CD8-positive, alpha-beta memory T cell (primary cell): ENCODE measurements around the gene RASAL2. TPM values are rescaled to one million over a fixed set of nuclear protein-coding genes. Genes with fewer than 3 reads are reported as not detected.
"Not testable (repeated sequence)": the region's sequence is repeated elsewhere in the genome, so short reads cannot be mapped to it uniquely, and the experiment has no call there.

ENCODE experiments used
- CTCF ChIA-PET: fragments of 350-600 bp; sonication (Branson Sonifier 250); formaldehyde crosslinking; loops from one replicate; lab custom pipeline; 2021; ENCODE audit warnings: antibody characterized with exemption; lab: Charles Lee
- POLR2A ChIA-PET: fragments of 350-600 bp; sonication (Branson Sonifier 250); formaldehyde crosslinking; loops from one replicate; lab custom pipeline; 2021; ENCODE audit warnings: antibody characterized with exemption; lab: Charles Lee
- DNase-seq, 5 donors: peaks; one replicate each; pipeline versions ENCODE4 v3.0.0 to v3.0.0-alpha.2; 2020 to 2022; ENCODE audit warnings: mixed read lengths in 1 of 5
- H3K27ac ChIP-seq: one replicate; pipeline ENCODE4 v1.7.0; 2013; ENCODE audit warnings: low read depth, mild to moderate bottlenecking, low read length, moderate library complexity
- H3K27me3 ChIP-seq: 2 replicates; pipeline ENCODE4 v1.7.0; 2013; ENCODE audit warnings: low read length, mild to moderate bottlenecking; ENCODE audit not compliant: insufficient read depth, poor library complexity, severe bottlenecking
- H3K36me3 ChIP-seq: 2 replicates; pipeline ENCODE4 v1.7.0; 2013; ENCODE audit warnings: mild to moderate bottlenecking, low read length, moderate library complexity; ENCODE audit not compliant: insufficient read depth
- H3K4me1 ChIP-seq: 2 replicates; pipeline ENCODE4 v1.7.0; 2013; ENCODE audit warnings: mild to moderate bottlenecking, low read length, moderate library complexity; ENCODE audit not compliant: insufficient read depth
- H3K4me3 ChIP-seq: 2 replicates; pipeline ENCODE4 v1.7.0; 2013; ENCODE audit warnings: mild to moderate bottlenecking, low read length
- H3K9me3 ChIP-seq: 2 replicates; pipeline ENCODE4 v1.7.0; 2013; ENCODE audit warnings: mild to moderate bottlenecking, low read length
- H3K27ac Mint-ChIP-seq, 8 donors: one replicate each; pipeline ENCODE4 v1.8.0; 2020 to 2021; ENCODE audit warnings: mixed read lengths in 8 of 8, mild to moderate bottlenecking in 6 of 8, inconsistent platforms in 3 of 8, moderate library complexity in 3 of 8
- H3K27me3 Mint-ChIP-seq, 2 donors: one replicate each; pipeline ENCODE4 v1.8.0; 2020 to 2021; ENCODE audit warnings: mixed read lengths in 2 of 2, mild to moderate bottlenecking in 1 of 2, moderate library complexity in 1 of 2
- H3K36me3 Mint-ChIP-seq, 3 donors: one replicate each; pipeline ENCODE4 v1.8.0; 2020 to 2021; ENCODE audit warnings: mixed read lengths in 3 of 3, inconsistent platforms in 1 of 3, mild to moderate bottlenecking in 1 of 3
- H3K4me1 Mint-ChIP-seq, 3 donors: one replicate each; pipeline ENCODE4 v1.8.0; 2020 to 2021; ENCODE audit warnings: mixed read lengths in 3 of 3, inconsistent platforms in 1 of 3, mild to moderate bottlenecking in 1 of 3
- H3K4me3 Mint-ChIP-seq, 7 donors: one replicate each; pipeline ENCODE4 v1.8.0; 2020 to 2021; ENCODE audit warnings: mixed read lengths in 7 of 7, mild to moderate bottlenecking in 6 of 7, moderate library complexity in 4 of 7, inconsistent platforms in 2 of 7
- H3K9me3 Mint-ChIP-seq, 5 donors: one replicate each; pipeline ENCODE4 v1.8.0; 2020 to 2022; ENCODE audit warnings: mixed read lengths in 5 of 5, mild to moderate bottlenecking in 3 of 5, moderate library complexity in 2 of 5, inconsistent platforms in 1 of 5
- polyA plus RNA-seq: library from polyadenylated mRNA; unstranded; fragments of 300-500 nt; fragmentation: Illumina TruSeq; gene quantifications from one replicate; pipeline ENCODE4 v1.2.3, GENCODE V29; 2021
- total RNA-seq, 2 experiments: library from RNA; stranded (reverse); gene quantifications; one replicate each; pipeline ENCODE4 v1.2.3, GENCODE V29; 2021

Gene RASAL2
- total and polyA plus RNA-seq, 3 experiments from 2014 or later = 0.04 to 0.07 TPM; not detected in 1

- no peaks in the 10 kb centered on the region for H3K4me1 ChIP-seq
- no peaks in the 10 kb centered on the region for H3K36me3 ChIP-seq
- DNase-seq = no peak
- CTCF ChIA-PET = no interaction called here
- no peak overlapping the region for H3K4me3 ChIP-seq
- H3K9me3 ChIP-seq = no peaks in the 10 kb centered on the region
- no peaks in the 10 kb centered on the region for H3K27me3 ChIP-seq
- H3K27ac Mint-ChIP-seq = no peak overlapping the region
- H3K27me3 Mint-ChIP-seq = no peaks in the 10 kb centered on the region
- no peak overlapping the region for H3K4me3 Mint-ChIP-seq
- H3K4me1 Mint-ChIP-seq = no peaks in the 10 kb centered on the region
- peaks cover 0 to 8% (median 0%) of the 10 kb centered on the region in 5 donors for H3K9me3 Mint-ChIP-seq
- H3K36me3 Mint-ChIP-seq = no peaks in the 10 kb centered on the region
- POLR2A ChIA-PET = no interaction called here
- no peak overlapping the region for H3K27ac ChIP-seq
Measured at GRCh38 chr1:178109348-178110143, 15.6 kb downstream of the RASAL2 start.

DNA sequence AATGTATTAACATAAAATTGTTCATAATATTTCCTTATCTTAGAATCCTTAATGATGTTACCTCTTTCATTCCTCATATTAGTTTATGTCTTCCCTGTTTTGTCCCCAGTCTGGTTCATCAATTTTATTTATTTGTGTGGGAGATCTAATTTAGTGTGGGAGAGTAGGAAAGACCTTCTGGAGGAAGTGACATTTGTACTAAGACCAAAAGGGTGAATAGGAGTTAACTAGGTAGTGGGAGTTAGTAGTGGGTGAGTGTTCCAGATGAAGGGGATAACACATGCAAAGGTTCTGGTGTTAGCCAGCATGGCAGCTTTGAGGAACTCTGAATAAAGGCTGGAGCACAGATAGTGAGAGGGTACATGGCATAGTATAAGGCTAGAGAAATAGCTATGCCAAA, 21.4 kb downstream of the RASAL2 start:
- H3K4me3 ChIP-seq = no peak overlapping the region
- Mint-ChIP-seq H3K9me3 (peaks cover 0 to 5% (median 3%) of the 10 kb centered on the region in 5 donors), H3K4me3 (no peak overlapping the region), H3K27ac (no peak overlapping the region), H3K27me3 (no peaks in the 10 kb centered on the region), H3K36me3 (no peaks in the 10 kb centered on the region), H3K4me1 (no peaks in the 10 kb centered on the region)
- no peak for DNase-seq
- H3K4me1 ChIP-seq = no peaks in the 10 kb centered on the region
- H3K36me3 ChIP-seq = no peaks in the 10 kb centered on the region
- H3K27ac ChIP-seq = no peak overlapping the region
- ChIA-PET CTCF (no interaction called here), POLR2A (no interaction called here)
- H3K9me3 ChIP-seq = no peaks in the 10 kb centered on the region
- H3K27me3 ChIP-seq = no peaks in the 10 kb centered on the region

DNA sequence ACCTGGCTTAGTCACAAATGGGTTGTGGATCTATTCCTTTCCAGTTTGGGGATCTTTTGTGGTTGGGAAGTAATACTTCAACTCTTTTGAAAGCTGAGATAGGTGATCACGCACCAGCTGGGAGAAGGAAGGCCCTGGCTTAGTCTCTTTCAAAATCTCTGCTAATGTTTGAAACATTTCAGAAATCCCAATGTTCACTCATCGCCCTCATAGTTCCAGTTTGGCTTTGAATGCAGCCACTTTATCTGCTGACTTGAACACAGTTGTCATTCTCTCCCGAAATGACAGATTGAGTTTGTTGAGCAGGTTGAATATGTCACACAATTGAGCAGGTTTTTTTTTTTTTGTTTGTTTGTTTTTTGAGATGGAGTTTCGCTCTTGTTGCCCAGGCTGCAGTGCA, 24.6 kb downstream of the RASAL2 start:
- Histone ChIP-seq H3K4me3 (no peak overlapping the region), H3K9me3 (no peaks in the 10 kb centered on the region), H3K27me3 (no peaks in the 10 kb centered on the region), H3K27ac (no peak overlapping the region), H3K4me1 (no peaks in the 10 kb centered on the region), H3K36me3 (no peaks in the 10 kb centered on the region)
- Mint-ChIP-seq H3K9me3 (peaks cover 0 to 9% (median 5%) of the 10 kb centered on the region in 5 donors), H3K4me3 (no peak overlapping the region), H3K4me1 (no peaks in the 10 kb centered on the region), H3K27me3 (no peaks in the 10 kb centered on the region), H3K36me3 (no peaks in the 10 kb centered on the region), H3K27ac (no peak overlapping the region)
- ChIA-PET POLR2A (no interaction called here), CTCF (no interaction called here)
- no peak for DNase-seq

DNA sequence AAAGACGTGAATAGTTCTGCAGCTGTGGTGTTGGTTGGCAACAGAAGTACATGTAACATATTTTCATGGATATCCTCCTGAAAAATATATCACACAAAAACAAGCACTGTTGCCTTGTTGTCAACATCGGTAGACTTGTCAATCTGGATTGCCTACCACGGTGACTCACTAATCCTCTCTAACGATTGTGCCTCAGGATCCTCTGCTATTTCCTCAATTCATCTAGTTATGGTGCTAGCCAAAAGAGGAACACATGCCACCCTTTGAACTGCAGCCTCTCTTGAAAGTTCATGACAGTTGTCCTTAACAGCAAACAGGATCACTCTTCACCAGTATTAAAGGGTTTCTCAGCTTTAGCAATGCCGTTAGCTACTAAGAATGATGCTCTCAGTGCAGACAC, 25.7 kb downstream of the RASAL2 start:
- no peak overlapping the region for H3K27ac ChIP-seq
- no peak overlapping the region for H3K27ac Mint-ChIP-seq
- no peak overlapping the region for H3K4me3 ChIP-seq
- H3K36me3 ChIP-seq = no peaks in the 10 kb centered on the region
- no peaks in the 10 kb centered on the region for H3K9me3 ChIP-seq
- no peak for DNase-seq
- H3K27me3 Mint-ChIP-seq = no peaks in the 10 kb centered on the region
- no peak overlapping the region for H3K4me3 Mint-ChIP-seq
- no peaks in the 10 kb centered on the region for H3K36me3 Mint-ChIP-seq
- H3K9me3 Mint-ChIP-seq = peaks cover 0 to 9% (median 5%) of the 10 kb centered on the region in 5 donors
- no peaks in the 10 kb centered on the region for H3K4me1 Mint-ChIP-seq
- CTCF ChIA-PET = no interaction called here
- no peaks in the 10 kb centered on the region for H3K27me3 ChIP-seq
- H3K4me1 ChIP-seq = no peaks in the 10 kb centered on the region
- POLR2A ChIA-PET = no interaction called here

- H3K4me1 Mint-ChIP-seq = no peaks in the 10 kb centered on the region
- POLR2A ChIA-PET = no interaction called here
- no peak overlapping the region for H3K4me3 ChIP-seq
- H3K4me1 ChIP-seq = no peaks in the 10 kb centered on the region
- no peak for DNase-seq
- no peak overlapping the region for H3K4me3 Mint-ChIP-seq
- H3K9me3 ChIP-seq = no peaks in the 10 kb centered on the region
- H3K36me3 ChIP-seq = no peaks in the 10 kb centered on the region
- H3K27ac ChIP-seq = no peak overlapping the region
- no peaks in the 10 kb centered on the region for H3K36me3 Mint-ChIP-seq
- no peak overlapping the region for H3K27ac Mint-ChIP-seq
- H3K9me3 Mint-ChIP-seq = peaks cover 0 to 8% (median 5%) of the 10 kb centered on the region in 5 donors
- no peaks in the 10 kb centered on the region for H3K27me3 ChIP-seq
- CTCF ChIA-PET = no interaction called here
- H3K27me3 Mint-ChIP-seq = no peaks in the 10 kb centered on the region
Measured at GRCh38 chr1:178120088-178120487, 26.2 kb downstream of the RASAL2 start.

GRCh38 chr1:178120520-178121052, 26.7 kb downstream of the RASAL2 start:
- H3K9me3 ChIP-seq, H3K4me3 Mint-ChIP-seq, H3K36me3 Mint-ChIP-seq, H3K27ac Mint-ChIP-seq, H3K27me3 Mint-ChIP-seq, H3K9me3 Mint-ChIP-seq, DNase-seq, CTCF ChIA-PET, POLR2A ChIA-PET, H3K4me1 Mint-ChIP-seq, H3K4me1 ChIP-seq, H3K27me3 ChIP-seq, H3K36me3 ChIP-seq, H3K4me3 ChIP-seq, H3K27ac ChIP-seq: not testable (repeated sequence)

- H3K4me3 Mint-ChIP-seq = no peak overlapping the region
- no peak for DNase-seq
- H3K27me3 ChIP-seq = no peaks in the 10 kb centered on the region
- H3K9me3 ChIP-seq = no peaks in the 10 kb centered on the region
- no peak overlapping the region for H3K27ac ChIP-seq
- H3K27ac Mint-ChIP-seq = no peak overlapping the region
- peaks cover 0 to 6% (median 5%) of the 10 kb centered on the region in 5 donors for H3K9me3 Mint-ChIP-seq
- H3K4me1 Mint-ChIP-seq = no peaks in the 10 kb centered on the region
- H3K4me1 ChIP-seq = no peaks in the 10 kb centered on the region
- ChIA-PET POLR2A (no interaction called here), CTCF (no interaction called here)
- H3K36me3 Mint-ChIP-seq = no peaks in the 10 kb centered on the region
- no peaks in the 10 kb centered on the region for H3K36me3 ChIP-seq
- H3K27me3 Mint-ChIP-seq = no peaks in the 10 kb centered on the region
- H3K4me3 ChIP-seq = no peak overlapping the region
Measured at GRCh38 chr1:178121883-178122282, 28.0 kb downstream of the RASAL2 start.

DNA sequence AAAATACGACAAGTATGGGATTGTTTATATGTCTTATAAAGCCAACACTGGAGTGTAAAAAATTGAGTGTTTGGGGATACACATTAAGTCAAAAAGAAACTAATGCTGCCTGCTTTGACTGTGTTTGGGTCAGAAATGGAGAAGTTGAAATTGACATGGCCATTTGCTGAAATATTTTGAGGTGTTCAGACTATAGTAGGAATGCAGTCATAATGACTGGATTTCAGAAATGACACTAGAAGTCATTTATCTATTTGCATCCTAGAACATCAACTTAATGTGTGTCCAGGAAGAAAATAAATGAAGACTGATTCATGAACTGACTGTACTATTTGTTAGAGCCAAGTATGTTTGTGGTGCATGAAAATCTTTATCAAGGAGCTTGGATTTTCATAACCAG, 28.4 kb downstream of the RASAL2 start:
- H3K27ac ChIP-seq = no peak overlapping the region
- DNase-seq = no peak
- H3K4me3 ChIP-seq = no peak overlapping the region
- Mint-ChIP-seq H3K9me3 (peaks cover 0 to 6% (median 5%) of the 10 kb centered on the region in 5 donors), H3K27me3 (no peaks in the 10 kb centered on the region), H3K4me1 (no peaks in the 10 kb centered on the region), H3K4me3 (no peak overlapping the region), H3K36me3 (no peaks in the 10 kb centered on the region), H3K27ac (no peak overlapping the region)
- POLR2A ChIA-PET = no interaction called here
- H3K9me3 ChIP-seq = no peaks in the 10 kb centered on the region
- CTCF ChIA-PET = no interaction called here
- H3K4me1 ChIP-seq = no peaks in the 10 kb centered on the region
- no peaks in the 10 kb centered on the region for H3K36me3 ChIP-seq
- no peaks in the 10 kb centered on the region for H3K27me3 ChIP-seq
